Measurements from ENCODE around the gene YWHAB.

- TF ChIP-seq CTCF (IDR thresholded peaks at IDR 0.05) (no peak), EZH2 (IDR thresholded peaks at IDR 0.05; ENCODE audit: borderline replicate concordance, insufficient read depth, low read depth, low read length, poor library complexity, severe bottlenecking) (no peak)
These were observed 58.3 kb downstream of the YWHAB start for GRCh38 chr20:44943828-44944227.

Data from B cell (primary cell).